OCI-M2 (cell line): ENCODE results near the gene AP4M1.
A peak's percentile ranks its signal among the peaks of the same experiment; 100 is the strongest.

Experiments used
- DNase-seq: peaks from one replicate; lab custom pipeline; 2025; ENCODE audit not compliant: unreplicated experiment; lab: John Stamatoyannopoulos, UW

The AP4M1 gene

GRCh38 chr7:100107125-100107737 lies 5.8 kb downstream of the AP4M1 start:
- no peak for DNase-seq

- DNase-seq = no peak
Observed at GRCh38 chr7:100107890-100108289, 6.4 kb downstream of the AP4M1 start.

- no peak for DNase-seq
Observed at GRCh38 chr7:100109521-100110163, 8.2 kb downstream of the AP4M1 start.

- no peak for DNase-seq
Observed at GRCh38 chr7:100111156-100111555, 9.7 kb downstream of the AP4M1 start.

- DNase-seq = no peak
Observed at GRCh38 chr7:100111914-100112313, 10.5 kb downstream of the AP4M1 start.

- DNase-seq = no peak
Observed at GRCh38 chr7:100115026-100115425, 13.6 kb downstream of the AP4M1 start.

GRCh38 chr7:100118388-100119071 lies 17.1 kb downstream of the AP4M1 start:
- no peak for DNase-seq

- peak; percentile 72 for DNase-seq
Observed at GRCh38 chr7:100119072-100119969, 17.9 kb downstream of the AP4M1 start, which contains the start of the genes CNPY4 and TAF6. CNPY4 (plus strand) TSS chr7:100119634; CDS start chr7:100119745, 111 bp downstream. TAF6 (minus strand) TSS chr7:100119358; CDS start chr7:100114209, 5,149 bp downstream.

- DNase-seq = no peak
Observed at GRCh38 chr7:100119970-100120732, 18.7 kb downstream of the AP4M1 start.

- DNase-seq = no peak
Observed at GRCh38 chr7:100120733-100121036, 19.2 kb downstream of the AP4M1 start.

GRCh38 chr7:100122067-100122466 lies 20.6 kb downstream of the AP4M1 start:
- DNase-seq = no peak

GRCh38 chr7:100122568-100122967 lies 21.1 kb downstream of the AP4M1 start:
- DNase-seq = no peak

GRCh38 chr7:100124301-100125230 lies 23.1 kb downstream of the AP4M1 start:
- no peak for DNase-seq

GRCh38 chr7:100126239-100126930 lies 24.9 kb downstream of the AP4M1 start:
- no peak for DNase-seq

- peak; percentile 63 for DNase-seq
Observed at GRCh38 chr7:100126931-100127865, 25.8 kb downstream of the AP4M1 start, which contains the start of gene MBLAC1. MBLAC1 (plus strand) TSS chr7:100126967; CDS start chr7:100127396, 429 bp downstream.

- no peak for DNase-seq
Observed at GRCh38 chr7:100127866-100128636, 26.6 kb downstream of the AP4M1 start.

- DNase-seq = no peak
Observed at GRCh38 chr7:100128637-100128963, 27.2 kb downstream of the AP4M1 start.
